HG02588 (cell line): ENCODE measurements around the gene GDPD3.

ENCODE experiments used
- ATAC-seq: cut with Tn5 transposase; IDR thresholded peaks from one replicate; pipeline ENCODE4 v1.9.1; 2021; ENCODE audit warnings: mild to moderate bottlenecking, moderate library complexity; ENCODE audit not compliant: unreplicated experiment

The GDPD3 gene, protein sequence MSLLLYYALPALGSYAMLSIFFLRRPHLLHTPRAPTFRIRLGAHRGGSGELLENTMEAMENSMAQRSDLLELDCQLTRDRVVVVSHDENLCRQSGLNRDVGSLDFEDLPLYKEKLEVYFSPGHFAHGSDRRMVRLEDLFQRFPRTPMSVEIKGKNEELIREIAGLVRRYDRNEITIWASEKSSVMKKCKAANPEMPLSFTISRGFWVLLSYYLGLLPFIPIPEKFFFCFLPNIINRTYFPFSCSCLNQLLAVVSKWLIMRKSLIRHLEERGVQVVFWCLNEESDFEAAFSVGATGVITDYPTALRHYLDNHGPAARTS

GRCh38 chr16:30113031-30113710, at the start of gene GDPD3:
TSS of gene GDPD3 (minus strand) at chr16:30113537. CDS start at chr16:30113478, 59 bp downstream.
- ATAC-seq, result no peak

- no peak for ATAC-seq
Measured at GRCh38 chr16:30157214-30157613, 43.9 kb upstream of the GDPD3 start.

DNA sequence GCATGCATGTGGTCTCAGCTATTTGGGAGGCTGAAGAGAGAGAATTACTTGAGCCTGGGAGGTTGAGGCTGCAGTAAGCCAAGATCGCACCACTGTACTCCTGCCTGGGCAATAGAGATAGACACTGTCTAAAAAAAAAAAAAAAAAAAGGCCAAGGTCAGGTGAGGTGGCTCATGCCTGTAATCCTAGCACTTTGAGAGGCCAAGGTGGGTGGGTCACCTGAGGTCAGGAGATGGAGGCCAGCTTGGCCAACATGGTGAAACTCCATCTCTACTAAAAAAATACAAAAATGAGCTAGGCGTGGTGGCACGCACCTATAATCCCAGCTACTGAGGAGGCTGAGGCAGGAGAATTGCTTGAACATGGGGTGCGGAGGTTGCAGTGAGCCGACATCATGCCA, 41.9 kb upstream of the GDPD3 start:
- ATAC-seq, result no peak

DNA sequence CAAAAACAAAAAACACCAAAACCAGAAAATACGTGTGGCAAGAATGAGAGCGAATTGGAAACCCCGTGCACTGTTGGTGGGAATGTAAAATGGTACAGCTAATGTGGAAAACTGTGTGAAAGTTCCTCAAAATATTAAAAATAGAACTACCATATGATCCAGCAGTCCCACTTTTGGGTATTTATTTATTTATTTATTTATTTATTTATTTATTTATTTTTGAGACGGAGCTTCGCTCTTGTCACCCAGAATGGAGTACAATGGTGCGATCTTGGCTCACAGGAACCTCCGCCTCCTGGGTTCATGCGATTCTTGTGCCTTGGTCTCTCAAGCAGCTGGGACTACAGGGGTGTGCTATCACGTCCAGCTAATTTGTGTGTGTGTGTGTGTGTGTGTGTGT, 39.2 kb upstream of the GDPD3 start:
- no peak for ATAC-seq

DNA sequence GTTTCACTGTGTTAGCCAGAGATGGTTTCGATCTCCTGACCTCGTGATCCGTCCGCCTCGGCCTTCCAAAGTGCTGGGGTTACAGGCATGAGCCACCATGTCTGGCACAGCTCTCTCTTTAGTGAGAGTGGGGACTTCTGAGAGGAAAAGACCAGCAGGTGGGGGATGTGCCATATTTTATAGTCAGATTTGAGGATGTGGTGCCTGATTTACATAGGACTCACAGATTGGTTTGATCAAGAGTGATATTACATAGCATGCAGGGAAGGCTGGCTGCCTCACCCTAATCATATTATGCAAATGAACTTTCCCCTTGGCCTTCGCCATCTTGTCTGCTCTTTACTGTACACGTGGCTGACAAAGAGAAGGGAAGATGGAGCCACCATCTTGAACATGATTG, 37.8 kb upstream of the GDPD3 start:
- no peak for ATAC-seq

- ATAC-seq, result no peak
Measured at GRCh38 chr16:30149250-30149930, 36.1 kb upstream of the GDPD3 start.

DNA sequence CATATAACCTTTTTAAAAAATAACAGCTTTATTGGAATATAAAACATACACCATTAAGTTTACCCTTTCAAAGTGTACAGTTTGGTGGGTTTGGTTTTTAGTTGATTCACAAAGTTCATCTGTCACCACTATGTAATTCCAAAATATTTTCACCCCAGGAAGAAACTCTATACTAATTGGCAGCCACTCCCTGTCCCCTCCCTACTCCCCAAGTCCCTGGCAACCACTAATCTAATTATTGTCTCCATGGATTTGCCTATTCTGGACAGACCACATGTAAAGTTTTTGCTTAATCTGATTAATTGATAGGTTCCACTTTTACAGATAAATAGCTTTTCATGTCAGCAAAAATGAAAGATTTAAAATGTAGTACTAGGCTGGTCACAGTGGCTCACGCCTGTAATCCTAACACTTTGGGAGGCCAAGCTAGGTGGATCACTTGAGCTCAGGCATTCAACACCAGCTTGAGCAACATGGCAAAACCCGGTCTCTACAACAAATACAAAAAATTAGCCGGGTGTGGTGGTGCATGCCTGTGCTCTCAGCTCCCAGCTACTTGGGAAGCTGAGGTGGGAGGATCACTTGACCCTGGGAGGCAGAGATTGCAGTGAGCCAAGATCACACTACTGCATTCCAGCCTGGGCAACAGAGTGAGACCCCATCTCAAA, 34.6 kb upstream of the GDPD3 start:
- no peak for ATAC-seq

DNA sequence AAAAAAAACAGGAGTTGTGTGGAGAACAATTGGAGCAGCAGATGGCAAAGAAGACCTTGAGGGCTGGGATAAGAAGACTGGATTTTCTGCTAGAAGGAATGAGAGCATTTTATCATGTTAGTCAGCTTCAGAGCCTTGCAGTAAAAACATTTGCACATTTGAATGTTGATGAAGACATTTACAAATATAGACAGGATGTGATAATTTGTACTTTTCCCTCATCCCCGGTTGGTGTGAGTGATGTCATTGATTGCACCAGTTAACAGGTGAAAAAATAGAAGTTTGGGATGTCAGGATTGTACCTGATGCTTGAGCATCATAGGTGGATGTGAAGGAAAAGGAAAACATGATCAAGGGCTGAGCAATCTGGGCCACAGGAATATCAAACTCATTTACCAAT, 32.3 kb upstream of the GDPD3 start:
- ATAC-seq, result no peak

DNA sequence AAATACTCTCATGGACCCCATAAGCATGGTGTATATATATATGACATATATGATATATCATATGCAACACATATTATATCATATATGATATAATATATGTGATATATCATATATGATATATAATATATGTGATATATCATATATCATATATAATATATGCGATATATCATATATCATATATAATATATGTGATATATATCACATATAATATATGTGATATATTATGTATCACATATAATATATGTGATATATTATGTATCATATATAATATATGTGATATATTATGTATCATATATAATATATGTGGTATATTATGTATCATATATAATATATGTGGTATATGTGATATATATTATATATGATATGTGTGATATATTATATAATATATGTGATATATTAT, 31.6 kb upstream of the GDPD3 start:
- no peak for ATAC-seq

DNA sequence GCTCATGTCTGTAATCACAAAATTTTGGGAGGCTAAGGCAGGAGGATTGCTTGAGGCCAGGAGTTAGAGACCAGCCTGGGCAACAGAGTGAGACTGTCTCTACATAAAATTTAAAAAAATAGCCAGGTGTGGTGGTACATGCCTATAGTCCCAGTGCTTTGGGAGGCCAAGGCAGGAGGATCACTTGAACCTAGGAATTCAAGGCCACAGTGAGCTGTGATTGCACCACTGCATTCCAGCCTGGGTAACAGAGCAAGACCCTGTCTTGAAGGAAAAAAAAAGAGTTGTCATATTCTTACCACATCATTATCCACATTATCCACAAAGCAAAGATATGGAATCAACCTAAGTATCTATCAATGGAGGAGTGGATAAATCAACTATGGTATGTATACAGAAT, 30.7 kb upstream of the GDPD3 start:
- no peak for ATAC-seq

DNA sequence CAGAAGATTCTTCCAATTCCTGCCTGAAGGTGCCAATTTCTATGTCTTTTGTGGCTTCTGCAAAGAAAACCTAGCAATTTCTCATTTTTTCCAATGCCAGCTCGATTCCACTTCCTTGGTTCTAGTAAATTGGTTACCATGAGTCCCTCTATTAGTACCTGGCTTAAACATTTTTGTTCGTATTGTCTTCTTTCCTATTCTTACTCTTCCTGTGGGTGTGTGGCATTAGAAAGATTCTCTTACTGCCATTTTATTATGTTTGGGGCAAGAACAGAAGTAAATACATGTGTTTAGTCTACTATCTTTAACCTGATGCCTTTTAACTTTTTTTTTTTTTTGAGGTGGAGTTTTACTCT, 30.0 kb upstream of the GDPD3 start:
- ATAC-seq, result no peak

GRCh38 chr16:30142672-30143346, 29.5 kb upstream of the GDPD3 start:
- no peak for ATAC-seq

DNA sequence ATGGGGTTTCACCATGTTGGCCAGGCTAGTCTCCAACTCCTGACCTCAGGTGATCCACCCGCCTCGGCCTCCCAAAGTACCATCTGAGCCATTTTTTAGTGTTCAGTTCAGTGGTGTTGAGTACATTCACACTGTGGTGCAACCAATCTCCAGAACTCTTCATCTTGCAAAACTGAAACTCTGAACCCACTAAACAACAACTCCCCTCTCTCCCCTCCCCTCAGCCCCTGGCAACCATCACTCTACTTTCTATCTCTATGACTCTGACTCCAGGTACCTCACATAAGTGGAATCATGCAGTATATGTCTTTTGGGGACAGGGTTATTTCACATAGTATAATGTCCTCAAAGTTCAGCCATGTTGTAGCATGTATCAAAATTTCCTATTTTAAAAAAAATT, 28.4 kb upstream of the GDPD3 start:
- ATAC-seq, result no peak

DNA sequence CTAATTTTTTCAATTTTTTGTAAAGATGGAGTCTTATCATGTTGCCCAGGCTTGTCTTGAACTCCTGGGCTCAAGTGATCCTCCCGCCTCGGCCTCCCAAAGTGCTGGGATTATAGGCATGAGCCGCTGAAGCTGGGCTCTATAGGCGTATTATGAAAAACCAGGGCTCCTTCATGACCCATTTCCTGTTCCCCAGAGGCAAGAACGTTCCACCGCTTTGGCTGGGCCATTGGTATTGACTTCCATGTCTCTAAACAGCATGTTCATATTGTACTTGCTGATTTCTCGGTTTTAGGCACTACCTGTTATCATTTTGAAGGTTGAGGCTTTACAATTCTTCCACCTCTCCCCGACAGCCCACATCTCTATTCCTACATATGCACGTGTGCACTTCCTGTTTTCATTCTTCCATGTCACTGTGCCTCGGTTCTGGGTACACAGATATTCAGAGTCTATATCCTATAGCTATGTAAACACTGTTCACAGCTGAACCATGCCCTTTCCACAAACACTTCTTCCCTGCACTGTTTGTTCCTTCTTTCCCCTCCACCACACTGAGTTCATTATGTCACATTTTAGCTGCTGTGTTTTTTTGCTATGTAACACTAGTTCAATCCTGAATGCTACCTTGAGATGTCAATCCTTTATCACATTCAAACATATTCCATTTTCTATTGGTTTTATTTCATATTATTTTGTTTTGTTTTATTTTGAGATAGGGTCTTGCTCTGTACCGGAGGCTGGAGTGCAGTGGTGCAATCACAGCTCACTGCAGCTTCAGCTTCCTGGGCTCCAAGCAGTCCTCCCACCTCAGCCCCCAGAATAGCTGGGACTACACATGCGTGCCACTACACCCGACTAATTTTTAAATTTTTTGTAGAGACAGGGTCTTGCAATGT, 26.5 kb upstream of the GDPD3 start:
- no peak for ATAC-seq

- ATAC-seq, result no peak
Measured at GRCh38 chr16:30137897-30138296, 24.6 kb upstream of the GDPD3 start.

DNA sequence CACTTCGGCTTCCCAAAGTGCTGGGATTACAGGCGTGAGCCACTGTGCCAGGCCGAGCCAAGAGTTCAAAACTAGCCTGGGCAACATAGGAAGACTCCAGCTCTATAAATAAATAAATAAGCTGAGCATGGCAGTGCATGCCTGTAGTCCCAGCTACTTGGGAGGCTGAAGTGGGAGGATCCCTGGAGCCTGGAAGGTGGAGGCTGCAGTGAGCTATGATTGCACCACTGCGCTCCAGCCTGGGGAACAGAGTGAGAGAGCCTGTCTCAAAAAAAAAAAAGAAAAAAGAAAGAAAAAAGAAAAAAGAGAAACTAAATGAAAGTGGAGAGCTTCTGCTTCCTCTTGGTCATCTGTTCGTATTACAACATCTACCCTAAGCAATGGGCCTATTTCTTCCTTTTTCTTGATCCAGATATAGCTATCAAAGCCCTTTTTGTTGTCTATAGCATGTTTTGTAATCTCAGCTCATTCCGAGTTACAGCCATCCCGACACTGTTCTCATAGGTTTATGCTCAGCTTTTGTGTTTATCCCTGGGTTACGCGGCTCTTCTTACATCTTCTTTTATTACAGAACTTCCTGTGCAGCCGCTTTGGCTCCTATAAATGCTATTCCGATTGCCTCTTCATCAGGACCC, 23.8 kb upstream of the GDPD3 start:
- no peak for ATAC-seq

- no peak for ATAC-seq
Measured at GRCh38 chr16:30132591-30132990, 19.3 kb upstream of the GDPD3 start.

GRCh38 chr16:30131869-30132475, 18.6 kb upstream of the GDPD3 start:
- ATAC-seq, result no peak

GRCh38 chr16:30127993-30128392, 14.7 kb upstream of the GDPD3 start:
- ATAC-seq, result no peak
